HEK293 (cell line): ENCODE measurements around the gene PACRG.

Experiments used
- CTCF ChIA-PET: fragments of 350-600 bp; formaldehyde crosslinking; extraction: SDS; loops from one replicate; lab custom pipeline; 2021; ENCODE audit warnings: antibody characterized with exemption; lab: Yijun Ruan, JAX
- POLR2A ChIA-PET: fragments of 300-600 bp; formaldehyde crosslinking; extraction: SDS; loops from one replicate; lab custom pipeline; 2020; ENCODE audit warnings: antibody characterized with exemption, inconsistent platforms; lab: Yijun Ruan, JAX
- H3K27ac ChIP-seq: fragments of 200-500 bp; sonication (Bioruptor generic); 2 replicates; pipeline ENCODE4 v1.5.1; 2014; ENCODE audit warnings: low read depth, low read length, control low read depth, inconsistent platforms; ENCODE audit errors: extremely low read depth
- H3K36me3 ChIP-seq, 2 experiments: fragments of 200-500 bp in 1 of 2; sonication (Bioruptor generic) in 1 of 2; 1 replicate in 1 of 2; 2 replicates in 1 of 2; pipeline ENCODE4 v1.5.1; 2014 to 2017; ENCODE audit warnings: inconsistent platforms in 2 of 2, low read length in 2 of 2; ENCODE audit not compliant: control insufficient read depth in 2 of 2, insufficient read depth in 1 of 2
- H3K4me1 ChIP-seq: fragments of 200-500 bp; sonication (Bioruptor generic); 2 replicates; pipeline ENCODE4 v1.5.1; 2014; ENCODE audit warnings: mild to moderate bottlenecking, low read length, inconsistent platforms; ENCODE audit not compliant: control insufficient read depth, insufficient read depth
- H3K4me3 ChIP-seq: 2 replicates; pipeline ENCODE4 v1.5.1; 2011; ENCODE audit warnings: low read depth, mild to moderate bottlenecking, control low read depth, low read length, moderate library complexity
- H3K9me3 ChIP-seq: fragments of 200-500 bp; sonication (Bioruptor generic); 2 replicates; pipeline ENCODE4 v1.5.1; 2014; ENCODE audit warnings: low read depth, low read length, inconsistent platforms; ENCODE audit not compliant: control insufficient read depth, insufficient read depth
- KLF1 ChIP-seq: fragments of 450-650 bp; formaldehyde crosslinking; IDR thresholded peaks from 2 replicates; pipeline ENCODE4 v1.5.1; 2016; ENCODE audit warnings: missing biosample characterization, missing genetic modification characterization
- KLF8 ChIP-seq: fragments of 450-650 bp; formaldehyde crosslinking; IDR thresholded peaks from 2 replicates; pipeline ENCODE4 v1.5.1; 2016; ENCODE audit warnings: missing biosample characterization, missing genetic modification characterization
- MEIS1 ChIP-seq: sonication (generic); formaldehyde crosslinking; IDR thresholded peaks from 2 replicates; pipeline ENCODE4 v1.8.1; 2022; ENCODE audit warnings: missing genetic modification reagents, mild to moderate bottlenecking, borderline replicate concordance
- SALL2 ChIP-seq: fragments of 450-650 bp; formaldehyde crosslinking; IDR thresholded peaks from 2 replicates; pipeline ENCODE4 v1.5.0; 2017; ENCODE audit warnings: missing biosample characterization, mild to moderate bottlenecking, missing genetic modification characterization, borderline replicate concordance
- SCRT1 ChIP-seq: fragments of 450-650 bp; formaldehyde crosslinking; IDR thresholded peaks from 2 replicates; pipeline ENCODE4 v1.5.1; 2016; ENCODE audit warnings: missing biosample characterization, missing genetic modification characterization, borderline replicate concordance
- ZBTB21 ChIP-seq: fragments of 450-650 bp; formaldehyde crosslinking; IDR thresholded peaks from 2 replicates; pipeline ENCODE4 v1.5.1; 2017; ENCODE audit warnings: missing biosample characterization, missing genetic modification characterization
- ZFP3 ChIP-seq: fragments of 450-650 bp; formaldehyde crosslinking; IDR thresholded peaks from 2 replicates; pipeline ENCODE4 v1.5.1; 2016; ENCODE audit warnings: low read depth, missing biosample characterization, missing genetic modification characterization
- ZNF114 ChIP-seq: fragments of 450-650 bp; formaldehyde crosslinking; IDR thresholded peaks from 2 replicates; pipeline ENCODE4 v1.5.0; 2017; ENCODE audit warnings: missing biosample characterization, missing genetic modification characterization
- ZNF23 ChIP-seq: fragments of 450-650 bp; formaldehyde crosslinking; IDR thresholded peaks from 2 replicates; pipeline ENCODE4 v1.5.1; 2016; ENCODE audit warnings: missing biosample characterization, missing genetic modification characterization, borderline replicate concordance
- ZNF24 ChIP-seq: fragments of 450-650 bp; formaldehyde crosslinking; IDR thresholded peaks from 2 replicates; pipeline ENCODE4 v1.5.1; 2016; ENCODE audit warnings: missing biosample characterization, missing genetic modification characterization
- ZNF280D ChIP-seq: fragments of 450-650 bp; formaldehyde crosslinking; IDR thresholded peaks from 2 replicates; pipeline ENCODE4 v1.5.1; 2016; ENCODE audit warnings: missing biosample characterization, missing genetic modification characterization
- ZNF302 ChIP-seq: fragments of 450-650 bp; formaldehyde crosslinking; IDR thresholded peaks from 2 replicates; pipeline ENCODE4 v1.5.1; 2016; ENCODE audit warnings: missing biosample characterization, missing genetic modification characterization, low read depth
- ZNF324 ChIP-seq: fragments of 450-650 bp; formaldehyde crosslinking; IDR thresholded peaks from 2 replicates; pipeline ENCODE4 v1.5.1; 2016; ENCODE audit warnings: missing biosample characterization, missing genetic modification characterization
- ZNF335 ChIP-seq: fragments of 450-650 bp; formaldehyde crosslinking; conservative IDR thresholded peaks from 2 replicates; pipeline ENCODE4 v1.5.1; 2016; ENCODE audit warnings: missing biosample characterization, missing genetic modification characterization
- ZNF362 ChIP-seq: fragments of 450-650 bp; formaldehyde crosslinking; IDR thresholded peaks from 2 replicates; pipeline ENCODE4 v1.5.1; 2016; ENCODE audit warnings: missing biosample characterization, missing genetic modification characterization
- ZNF501 ChIP-seq: fragments of 450-650 bp; formaldehyde crosslinking; IDR thresholded peaks from 2 replicates; pipeline ENCODE4 v1.5.1; 2016; ENCODE audit warnings: missing biosample characterization, missing genetic modification characterization
- ZNF561 ChIP-seq: fragments of 450-650 bp; IDR thresholded peaks from 2 replicates; pipeline ENCODE4 v1.5.1; 2018; ENCODE audit warnings: missing biosample characterization, missing genetic modification characterization, borderline replicate concordance
- ZNF580 ChIP-seq: fragments of 450-650 bp; formaldehyde crosslinking; IDR thresholded peaks from 2 replicates; pipeline ENCODE4 v1.5.1; 2016; ENCODE audit warnings: missing biosample characterization, missing genetic modification characterization
- ZNF623 ChIP-seq: fragments of 450-650 bp; formaldehyde crosslinking; IDR thresholded peaks from 2 replicates; pipeline ENCODE4 v1.5.1; 2016; ENCODE audit warnings: missing biosample characterization, missing genetic modification characterization
- ZNF654 ChIP-seq: fragments of 450-650 bp; formaldehyde crosslinking; IDR thresholded peaks from 2 replicates; pipeline ENCODE4 v1.5.1; 2016; ENCODE audit warnings: low read depth, missing biosample characterization, missing genetic modification characterization
- ZNF677 ChIP-seq: fragments of 450-650 bp; IDR thresholded peaks from 2 replicates; pipeline ENCODE4 v1.5.0; 2018; ENCODE audit warnings: missing biosample characterization, mild to moderate bottlenecking, missing genetic modification characterization, moderate library complexity
- ZNF777 ChIP-seq: fragments of 450-650 bp; formaldehyde crosslinking; IDR thresholded peaks from 2 replicates; pipeline ENCODE4 v1.5.1; 2017; ENCODE audit warnings: missing biosample characterization, missing genetic modification characterization, borderline replicate concordance
- ZNF837 ChIP-seq: fragments of 450-650 bp; formaldehyde crosslinking; IDR thresholded peaks from 2 replicates; pipeline ENCODE4 v1.5.1; 2016; ENCODE audit warnings: missing biosample characterization, missing genetic modification characterization
- ZSCAN18 ChIP-seq: fragments of 450-650 bp; formaldehyde crosslinking; IDR thresholded peaks from 2 replicates; pipeline ENCODE4 v1.5.1; 2016; ENCODE audit warnings: missing biosample characterization, missing genetic modification characterization
- ZSCAN30 ChIP-seq: fragments of 450-650 bp; IDR thresholded peaks from 2 replicates; pipeline ENCODE4 v1.5.1; 2018; ENCODE audit warnings: missing biosample characterization, mild to moderate bottlenecking, missing genetic modification characterization, moderate library complexity

The PACRG gene

GRCh38 chr6:162710936-162711335, 16.8 kb upstream of the PACRG start (continued):
- TF ChIP-seq ZNF280D (tag by site-specific recombination): no peak
- no peak for TF ChIP-seq ZNF24 (tag by site-specific recombination)
- no peak for TF ChIP-seq ZNF335 (tag by site-specific recombination)
- TF ChIP-seq ZNF837 (tag by site-specific recombination): no peak
- TF ChIP-seq ZNF654 (tag by site-specific recombination): no peak
- no peak for TF ChIP-seq KLF8 (tag by site-specific recombination)
- TF ChIP-seq ZNF114 (tag by site-specific recombination): no peak

GRCh38 chr6:162711376-162711775, 16.4 kb upstream of the PACRG start:
- POLR2A ChIA-PET: no interaction called here
- TF ChIP-seq ZNF580 (tag by site-specific recombination): no peak
- no peak for TF ChIP-seq ZSCAN30 (tag by site-specific recombination)
- TF ChIP-seq ZBTB21: no peak
- TF ChIP-seq SALL2 (tag by site-specific recombination): no peak
- no peak for TF ChIP-seq ZFP3
- TF ChIP-seq ZSCAN18 (tag by site-specific recombination): no peak
- TF ChIP-seq KLF1 (tag by site-specific recombination): no peak
- no peak for TF ChIP-seq ZNF501 (tag by site-specific recombination)
- TF ChIP-seq ZNF677 (tag by site-specific recombination): no peak
- TF ChIP-seq ZNF324: no peak
- TF ChIP-seq, all 188 proteins: peak for 0
- Histone ChIP-seq H3K4me3 (no peak overlapping the region), H3K4me1 (no peaks in the 10 kb centered on the region), H3K27ac (no peak overlapping the region), H3K36me3 (no peaks in the 10 kb centered on the region), H3K9me3 (no peaks in the 10 kb centered on the region)
- CTCF ChIA-PET: interaction anchor here (0.6 kb wide), 1 partner anchor 10 kb away, joined by 3 read pairs; no protein-coding TSS in a partner anchor

- H3K4me1 ChIP-seq: no peaks in the 10 kb centered on the region
- TF ChIP-seq ZNF302 (tag by site-specific recombination) (no peak), ZNF777 (tag by site-specific recombination) (no peak), MEIS1 (CRISPR knock-in tag) (no peak), ZNF362 (no peak), ZNF623 (tag by site-specific recombination) (no peak), ZNF23 (tag by site-specific recombination) (no peak), SCRT1 (tag by site-specific recombination) (no peak), ZNF561 (tag by site-specific recombination) (no peak)
- H3K4me3 ChIP-seq: no peak overlapping the region
- POLR2A ChIA-PET: no interaction called here
- no peak overlapping the region for H3K27ac ChIP-seq
- CTCF ChIA-PET: no interaction called here
- H3K9me3 ChIP-seq: no peaks in the 10 kb centered on the region
- H3K36me3 ChIP-seq: no peaks in the 10 kb centered on the region
Measured at GRCh38 chr6:162712694-162713093, 15.1 kb upstream of the PACRG start.
